Measurements from ENCODE around the gene PRM1.
A peak's percentile ranks its signal among the peaks of the same experiment; 100 is the strongest.
"Not testable (repeated sequence)": the region's sequence is repeated elsewhere in the genome, so short reads cannot be mapped to it uniquely, and the experiment has no call there.

The PRM1 gene

DNA sequence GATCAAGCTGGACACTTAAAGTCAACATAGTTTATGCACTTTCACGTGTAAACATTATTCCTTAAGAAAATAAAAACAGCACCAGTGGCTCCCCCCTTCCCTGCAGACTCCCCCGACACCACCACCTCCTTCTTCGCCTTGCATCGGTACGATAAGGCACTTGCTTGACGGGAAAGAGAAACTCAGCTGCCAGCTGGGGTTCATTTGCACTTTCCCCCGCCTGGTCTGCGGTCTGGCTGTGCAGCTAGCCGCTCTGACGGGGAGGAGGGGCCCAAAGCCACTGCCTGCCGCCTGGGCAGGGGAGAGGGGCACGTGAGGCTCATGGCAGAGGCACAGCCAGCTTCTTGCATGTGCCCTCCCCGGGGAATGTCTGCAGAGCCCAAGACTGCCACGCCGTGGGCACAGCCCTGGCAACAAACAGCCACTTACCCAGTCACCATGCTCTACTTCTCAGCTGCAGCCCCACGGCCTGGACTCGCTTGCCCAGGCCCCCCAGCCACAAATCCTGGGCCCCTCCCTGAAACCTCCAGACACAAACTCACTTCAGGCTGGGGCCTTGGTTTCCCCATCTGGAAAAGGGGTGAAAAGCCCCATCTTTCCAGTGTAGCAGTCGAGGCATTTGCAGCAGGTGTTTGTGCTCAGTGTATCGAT lies 16.5 kb upstream of the PRM1 start:
- peak; percentile 77 for DNase-seq (ENCODE audit: low spot score)

DNA sequence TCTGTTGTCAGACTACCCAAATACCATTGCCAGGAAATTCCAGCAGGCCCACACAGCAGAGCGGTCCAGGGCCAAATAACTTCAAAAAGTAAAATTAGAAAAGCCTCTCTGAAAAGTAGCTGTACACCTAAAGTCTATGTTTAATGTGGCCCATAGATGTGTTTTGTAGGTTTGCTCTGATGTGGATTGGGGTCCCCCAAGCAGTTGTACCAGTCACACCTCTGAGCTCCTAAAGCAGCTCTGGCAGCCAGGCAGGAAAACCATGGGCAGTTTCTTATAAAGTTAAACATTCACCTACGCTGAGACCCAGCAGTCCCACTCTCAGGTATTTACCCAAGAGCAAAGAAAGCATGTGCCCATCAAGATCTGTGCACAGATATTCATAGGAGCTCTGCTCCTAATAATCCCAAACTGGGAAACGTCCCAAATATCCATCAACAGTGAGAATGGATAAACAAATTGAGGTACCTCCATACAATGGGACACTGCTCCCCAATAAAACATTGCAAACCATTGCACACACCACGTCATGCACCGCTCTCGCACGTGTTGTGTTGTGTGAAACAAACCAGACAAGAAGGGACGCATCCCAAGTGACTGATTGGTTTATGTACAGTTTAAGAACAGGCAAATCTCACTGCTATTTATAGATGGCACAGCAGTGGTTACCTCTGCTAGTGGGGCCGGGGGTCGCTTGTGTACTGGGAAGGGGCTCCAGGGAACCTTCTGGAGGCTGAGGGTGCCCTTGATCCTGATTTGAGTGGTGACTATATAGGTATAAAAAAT lies 15.8 kb upstream of the PRM1 start:
- no peak for DNase-seq (ENCODE audit: low spot score)

GRCh38 chr16:11296351-11296705 lies 15.2 kb upstream of the PRM1 start:
- no peak for DNase-seq (ENCODE audit: low spot score)

DNA sequence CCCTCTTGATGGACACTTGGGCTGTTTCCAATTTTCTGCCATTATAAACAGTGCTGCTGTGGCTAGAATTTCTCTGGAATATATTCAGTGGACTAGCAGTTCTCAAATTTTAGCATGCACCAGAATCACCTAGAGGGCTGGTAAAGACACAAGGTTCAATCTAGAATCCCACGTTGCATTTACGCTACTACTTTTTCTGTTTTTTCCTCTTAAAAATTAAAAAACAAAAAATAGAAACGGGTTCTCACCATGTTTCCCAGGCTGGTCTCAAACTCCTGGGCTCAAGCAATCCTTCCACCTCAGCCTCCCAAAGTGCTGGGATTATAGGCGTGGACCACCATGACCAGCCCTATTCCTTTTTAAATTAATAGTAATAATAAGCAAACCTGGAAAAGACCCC lies 14.5 kb upstream of the PRM1 start:
- DNase-seq (ENCODE audit: low spot score): no peak

DNA sequence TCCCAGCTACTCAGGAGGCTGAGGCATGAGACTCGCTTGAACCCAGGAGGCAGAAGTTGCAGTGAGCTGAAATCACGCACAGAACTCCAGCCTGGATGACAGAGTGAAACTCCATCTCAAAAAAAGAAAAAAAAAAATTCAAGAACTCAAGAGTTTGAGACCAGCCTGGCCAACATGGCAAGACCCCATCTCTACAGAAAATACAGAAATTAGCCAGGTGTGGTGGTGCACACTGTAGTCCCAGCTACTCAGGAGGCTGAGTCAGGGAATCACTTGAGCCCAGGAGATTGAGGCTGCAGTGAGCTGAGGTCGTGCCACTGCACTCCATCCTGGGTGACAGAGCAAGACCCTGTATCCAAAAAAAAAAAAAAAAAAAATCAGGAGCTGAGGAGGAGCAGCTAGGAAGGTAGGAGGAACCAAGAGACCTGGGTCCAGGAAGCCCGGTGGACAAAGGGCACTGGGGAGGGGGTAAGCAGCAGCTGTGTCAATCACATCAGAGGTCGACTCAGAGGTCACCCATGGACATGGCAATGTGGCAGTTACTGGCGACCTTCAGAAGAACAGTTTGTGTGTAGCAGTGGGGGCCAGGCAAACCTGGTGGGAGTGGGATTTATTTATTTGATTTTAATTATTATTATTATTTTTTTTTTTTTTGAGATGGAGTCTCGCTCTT lies 11.1 kb upstream of the PRM1 start:
- no peak for DNase-seq (ENCODE audit: low spot score)

DNA sequence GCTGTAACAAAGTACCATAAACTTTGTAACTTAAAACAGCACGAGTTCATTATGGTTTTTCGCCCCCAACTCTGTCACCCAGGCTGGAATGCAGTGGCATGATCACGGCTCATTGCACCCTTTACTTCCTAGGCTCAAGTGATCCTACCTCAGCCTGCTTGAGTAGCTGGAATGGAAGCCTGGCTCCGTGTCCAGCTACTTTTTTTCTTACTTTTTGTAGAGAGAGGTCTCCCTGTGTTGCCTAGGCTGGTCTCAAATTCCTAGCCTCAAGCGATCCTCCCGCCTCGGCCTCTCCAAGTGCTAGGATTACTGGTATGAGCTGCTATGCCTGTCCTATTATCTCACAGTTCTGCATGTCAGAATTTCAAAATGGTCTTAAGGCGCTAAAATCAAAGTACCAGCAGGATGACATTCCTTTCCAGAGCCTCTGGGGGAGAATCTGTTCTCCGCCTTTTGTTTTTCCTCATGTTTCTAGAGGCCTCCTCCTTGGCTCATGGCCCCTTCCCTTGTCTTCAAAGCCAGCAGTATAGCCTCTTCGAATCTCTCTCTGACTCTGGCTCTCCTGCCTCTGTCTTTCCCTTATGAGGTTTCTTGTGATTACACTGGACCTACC lies 10.1 kb upstream of the PRM1 start:
- no peak for DNase-seq (ENCODE audit: low spot score)

GRCh38 chr16:11290102-11290893 lies 9.2 kb upstream of the PRM1 start:
- no peak for DNase-seq (ENCODE audit: low spot score)

DNA sequence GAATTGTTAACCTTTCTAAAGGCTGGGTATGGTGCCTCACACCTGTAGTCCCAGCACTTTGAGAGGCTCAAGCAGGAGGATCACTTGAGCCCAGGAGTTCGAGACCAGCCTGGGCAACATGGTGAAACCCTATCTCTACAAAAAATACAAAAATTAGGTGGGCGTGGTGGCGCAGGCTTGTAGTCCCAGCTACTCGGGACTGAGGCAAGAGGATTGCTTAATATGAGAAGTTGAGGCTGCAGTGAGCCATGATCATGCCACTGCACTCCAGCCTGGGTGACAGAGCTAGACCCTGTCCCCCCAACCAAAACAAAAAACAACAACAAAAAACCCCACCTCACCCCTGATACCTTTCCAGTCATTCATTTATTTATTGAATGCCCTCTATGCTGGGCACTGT lies 8.6 kb upstream of the PRM1 start:
- DNase-seq (ENCODE audit: low spot score): not testable (repeated sequence)

GRCh38 chr16:11289202-11289601 lies 8.1 kb upstream of the PRM1 start:
- DNase-seq (ENCODE audit: low spot score): no peak

- DNase-seq (ENCODE audit: low spot score): no peak
Observed at GRCh38 chr16:11285842-11286241, 4.7 kb upstream of the PRM1 start.

DNA sequence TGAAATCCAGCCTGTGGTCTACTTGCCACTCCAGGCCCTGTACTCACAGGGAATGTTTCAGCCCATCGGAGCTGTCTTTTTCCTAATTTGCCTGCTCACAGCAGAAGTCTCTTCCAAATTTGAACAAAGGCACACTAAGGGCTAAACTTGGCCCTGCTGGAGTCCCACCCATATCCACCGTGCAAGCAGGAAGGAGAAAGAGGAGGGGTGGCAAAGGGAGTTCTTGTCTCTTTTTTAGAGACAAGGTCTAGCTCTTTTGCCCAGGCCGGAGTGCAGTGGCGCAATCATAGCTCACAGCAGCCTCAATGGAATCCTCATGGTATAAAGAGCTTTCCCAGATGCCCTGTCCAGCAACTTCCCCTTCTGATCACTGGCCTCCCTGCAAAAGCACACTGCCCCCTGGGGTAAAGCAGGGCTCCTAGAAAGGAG lies 2.7 kb upstream of the PRM1 start:
- no peak for DNase-seq (ENCODE audit: low spot score)

- no peak for DNase-seq (ENCODE audit: low spot score)
Observed at GRCh38 chr16:11278681-11279628, 2.2 kb downstream of the PRM1 start.

- no peak for DNase-seq (ENCODE audit: low spot score)
Observed at GRCh38 chr16:11277607-11278337, 3.4 kb downstream of the PRM1 start.

- DNase-seq (ENCODE audit: low spot score): no peak
Observed at GRCh38 chr16:11276896-11277593, 4.1 kb downstream of the PRM1 start.

- DNase-seq (ENCODE audit: low spot score): no peak
Observed at GRCh38 chr16:11276143-11276895, 4.8 kb downstream of the PRM1 start, which contains the start of gene PRM2. PRM2 (minus strand) TSS chr16:11276480; CDS start chr16:11276370, 110 bp downstream.

DNA sequence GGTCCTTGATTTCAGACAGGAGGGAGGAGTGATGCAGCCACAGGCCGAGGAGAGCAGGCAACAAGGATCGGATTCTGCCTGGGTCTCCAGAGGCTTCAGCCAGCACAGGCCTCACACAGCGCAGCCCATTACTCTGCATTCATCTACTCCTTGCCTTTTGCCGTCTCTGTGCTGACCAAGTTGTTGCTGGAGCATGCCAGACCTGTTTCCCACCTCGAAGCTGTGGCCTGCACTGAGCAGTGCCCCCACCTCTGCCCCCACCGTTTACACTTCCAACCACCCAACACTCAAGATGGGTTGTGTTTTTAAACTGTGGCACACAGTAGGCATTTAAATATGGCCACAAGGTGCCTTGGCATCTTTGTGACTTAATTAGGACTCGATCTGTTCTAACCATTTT lies 6.2 kb downstream of the PRM1 start:
- no peak for DNase-seq (ENCODE audit: low spot score)

GRCh38 chr16:11273721-11274324 lies 7.3 kb downstream of the PRM1 start:
- no peak for DNase-seq (ENCODE audit: low spot score)
